Small intestine (tissue), 7 donors: ENCODE data around the gene LAMA4. TPM values are rescaled to one million over a fixed set of nuclear protein-coding genes. Genes with fewer than 3 reads are reported as not detected.

Experiments
- DNase-seq, 2 donors: peaks; one replicate each; pipeline versions ENCODE4 v3.0.0 to v3.0.0-alpha.2; 2013
- FAIRE-seq: peaks from 2 replicates; lab custom pipeline; 2012; peaks lifted over from hg19 to GRCh38; lab: Jason Lieb, UNC
- H3K27ac ChIP-seq, 3 donors: one replicate each; pipeline ENCODE4 v1.5.1; 2013; ENCODE audit warnings: low read length in 2 of 3, mild to moderate bottlenecking in 2 of 3, control low read depth in 1 of 3, inconsistent platforms in 1 of 3, low read depth in 1 of 3, moderate library complexity in 1 of 3
- H3K27me3 ChIP-seq, 3 donors: one replicate each; pipeline ENCODE4 v1.6.1; 2013; ENCODE audit warnings: low read length in 3 of 3, inconsistent platforms in 1 of 3; ENCODE audit not compliant: control insufficient read depth in 3 of 3, insufficient read depth in 3 of 3
- H3K36me3 ChIP-seq, 3 donors: one replicate each; pipeline ENCODE4 v1.6.1; 2013; ENCODE audit warnings: low read length in 3 of 3, inconsistent platforms in 1 of 3, low read depth in 1 of 3, mild to moderate bottlenecking in 1 of 3, moderate library complexity in 1 of 3; ENCODE audit not compliant: control insufficient read depth in 3 of 3, insufficient read depth in 2 of 3
- H3K4me1 ChIP-seq, 3 donors: one replicate each; pipeline ENCODE4 v1.6.1; 2013; ENCODE audit warnings: low read length in 2 of 3, inconsistent platforms in 1 of 3, low read depth in 1 of 3, mild to moderate bottlenecking in 1 of 3, moderate library complexity in 1 of 3; ENCODE audit not compliant: control insufficient read depth in 3 of 3, insufficient read depth in 2 of 3
- H3K4me3 ChIP-seq, 3 donors: one replicate each; pipeline ENCODE4 v1.5.1; 2013; ENCODE audit warnings: low read length in 3 of 3, control low read depth in 1 of 3, inconsistent platforms in 1 of 3, low read depth in 1 of 3, mild to moderate bottlenecking in 1 of 3, moderate library complexity in 1 of 3
- H3K9me3 ChIP-seq, 2 donors: one replicate each; pipeline ENCODE4 v1.6.1; 2013; ENCODE audit warnings: low read depth in 1 of 2, low read length in 1 of 2; ENCODE audit not compliant: control insufficient read depth in 2 of 2, insufficient read depth in 1 of 2
- WGBS, 3 donors: extraction: QIAGEN DNeasy Blood & Tissue Kit; methylation state at CpG; one replicate each; pipeline ENCODE4 v1.1.7; 2013; 5-methylcytosine and 5-hydroxymethylcytosine counted together
- polyA plus RNA-seq, 4 donors: library from polyadenylated mRNA; stranded (reverse) in 3 of 4; unstranded in 1 of 4; fragments of 200-250 nt in 3 of 4; fragments of 120-200 nt in 1 of 4; gene quantifications; one replicate each; pipeline versions ENCODE4 v1.2.1 to v1.2.3, GENCODE V29; 2013
- donor health status: healthy with polysubstance abuse.
- donor health status: control.
- donor health status: control.
- donor health status: Bipolar disorder and iron deficiency.
- donor health status: healthy.

The LAMA4 gene
- polyA plus RNA-seq, 4 donors: 2.0 to 29.7 (median 9.1) TPM

- Histone ChIP-seq H3K9me3 (no peaks in the 10 kb centered on the region), H3K4me1 (no peaks in the 10 kb centered on the region), H3K4me3 (no peak overlapping the region), H3K36me3 (no peaks in the 10 kb centered on the region), H3K27me3 (no peaks in the 10 kb centered on the region), H3K27ac (no peak overlapping the region)
- DNase-seq (no peak), FAIRE-seq (no peak)
- 75 to 83% (median 78%) methylated on average over 2 of the region's 2 CpGs for WGBS, 3 donors
Measured at GRCh38 chr6:112122756-112123155, 131.6 kb downstream of the LAMA4 start.

- Histone ChIP-seq H3K27ac (no peak overlapping the region), H3K4me1 (no peaks in the 10 kb centered on the region), H3K9me3 (no peaks in the 10 kb centered on the region), H3K36me3 (peaks cover 0 to 2% (median 0%) of the 10 kb centered on the region in 3 donors), H3K4me3 (no peak overlapping the region), H3K27me3 (no peaks in the 10 kb centered on the region)
- no peak for DNase-seq
- FAIRE-seq: no peak
Measured at GRCh38 chr6:112118034-112118433, 136.3 kb downstream of the LAMA4 start.

DNA sequence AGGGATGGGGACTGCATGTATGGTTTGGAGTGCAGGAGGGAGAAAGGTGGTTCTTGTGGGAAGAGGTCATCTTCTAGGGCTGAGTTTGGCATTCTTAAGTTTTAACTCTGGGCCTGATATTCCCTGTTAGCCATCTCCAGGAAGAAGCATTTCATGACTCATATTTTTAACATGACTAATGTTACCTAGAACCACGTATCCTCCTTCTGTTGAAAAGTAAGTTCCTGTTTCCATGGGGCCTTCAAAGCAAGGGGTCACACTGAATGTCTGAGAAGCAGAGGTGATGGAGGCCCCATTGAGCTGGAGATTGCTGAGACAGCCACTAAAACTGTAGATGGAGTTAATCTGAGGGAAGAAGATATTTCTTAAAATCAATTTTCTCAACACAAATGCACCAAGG, 136.8 kb downstream of the LAMA4 start:
- no peaks in the 10 kb centered on the region for H3K9me3 ChIP-seq
- FAIRE-seq: no peak
- H3K36me3 ChIP-seq: peaks cover 0 to 2% (median 0%) of the 10 kb centered on the region in 3 donors
- no peaks in the 10 kb centered on the region for H3K27me3 ChIP-seq
- no peak for DNase-seq
- H3K4me3 ChIP-seq: no peak overlapping the region
- WGBS, 3 donors: 44 to 57% (median 47%) methylated on average over 1 of the region's 1 CpG
- no peaks in the 10 kb centered on the region for H3K4me1 ChIP-seq
- no peak overlapping the region for H3K27ac ChIP-seq

- no peak overlapping the region for H3K4me3 ChIP-seq
- WGBS, 3 donors: 60 to 85% (median 67%) methylated on average over 1 of the region's 1 CpG
- no peaks in the 10 kb centered on the region for H3K9me3 ChIP-seq
- no peak for FAIRE-seq
- no peak overlapping the region for H3K27ac ChIP-seq
- no peaks in the 10 kb centered on the region for H3K4me1 ChIP-seq
- no peak for DNase-seq
- peaks cover 0 to 2% (median 2%) of the 10 kb centered on the region in 3 donors for H3K36me3 ChIP-seq
- no peaks in the 10 kb centered on the region for H3K27me3 ChIP-seq
Measured at GRCh38 chr6:112116221-112116620, 138.1 kb downstream of the LAMA4 start.

DNA sequence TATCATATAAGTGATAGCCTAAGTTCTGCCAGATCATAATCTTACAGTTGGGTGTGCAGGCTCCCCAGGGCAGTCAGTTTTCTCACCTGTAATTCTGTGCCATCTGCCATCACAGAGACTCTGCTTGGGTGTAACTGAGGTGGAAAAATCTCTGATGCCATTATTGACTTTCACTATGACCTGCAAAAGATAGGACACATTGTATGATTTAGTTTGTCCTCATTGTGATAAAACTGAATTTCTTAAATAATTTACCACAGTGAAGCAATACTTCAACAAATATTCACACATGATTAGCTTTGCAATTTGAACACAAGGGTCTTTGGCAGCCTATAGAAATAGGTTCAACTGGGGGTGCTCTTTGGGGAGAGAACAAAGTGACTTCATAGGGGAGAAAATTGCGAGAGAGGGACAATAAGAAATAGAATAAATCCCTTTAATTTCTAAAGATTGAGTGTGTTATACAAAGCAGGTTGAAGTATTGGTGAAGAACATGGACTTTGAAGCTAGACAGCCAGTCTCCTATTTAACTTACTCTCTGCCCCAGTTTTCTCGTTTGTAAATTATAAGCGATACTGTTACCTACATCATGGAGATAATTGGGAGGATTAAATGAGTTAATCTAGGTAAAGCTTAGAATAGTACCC, 139.7 kb downstream of the LAMA4 start:
- no peak for DNase-seq
- Histone ChIP-seq H3K4me3 (no peak overlapping the region), H3K4me1 (no peaks in the 10 kb centered on the region), H3K36me3 (peaks cover 0 to 2% (median 2%) of the 10 kb centered on the region in 3 donors), H3K27me3 (no peaks in the 10 kb centered on the region), H3K27ac (no peak overlapping the region), H3K9me3 (no peaks in the 10 kb centered on the region)
- WGBS, 3 donors: 75 to 86% (median 86%) methylated on average over 3 of the region's 3 CpGs
- FAIRE-seq: no peak

DNA sequence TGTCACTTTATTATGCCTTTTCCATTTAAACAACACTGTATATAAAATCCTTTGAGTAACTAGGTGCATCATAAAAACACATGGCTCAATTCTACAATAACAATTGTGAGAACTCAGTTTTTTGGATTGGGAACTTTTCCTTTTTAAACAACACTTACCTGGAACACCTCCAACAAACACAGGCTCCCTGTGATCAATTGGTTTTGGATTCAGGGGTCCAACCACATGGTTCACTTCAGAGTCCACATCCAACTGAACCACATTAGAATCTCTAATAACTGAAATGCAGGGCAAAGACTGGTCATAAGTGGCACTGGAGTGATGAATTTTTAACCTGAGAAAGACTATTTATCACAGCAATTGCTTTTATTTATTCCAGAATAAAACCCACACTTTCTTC, 140.4 kb downstream of the LAMA4 start:
- FAIRE-seq: no peak
- H3K27me3 ChIP-seq: peaks cover 0 to 3% (median 0%) of the 10 kb centered on the region in 3 donors

DNA sequence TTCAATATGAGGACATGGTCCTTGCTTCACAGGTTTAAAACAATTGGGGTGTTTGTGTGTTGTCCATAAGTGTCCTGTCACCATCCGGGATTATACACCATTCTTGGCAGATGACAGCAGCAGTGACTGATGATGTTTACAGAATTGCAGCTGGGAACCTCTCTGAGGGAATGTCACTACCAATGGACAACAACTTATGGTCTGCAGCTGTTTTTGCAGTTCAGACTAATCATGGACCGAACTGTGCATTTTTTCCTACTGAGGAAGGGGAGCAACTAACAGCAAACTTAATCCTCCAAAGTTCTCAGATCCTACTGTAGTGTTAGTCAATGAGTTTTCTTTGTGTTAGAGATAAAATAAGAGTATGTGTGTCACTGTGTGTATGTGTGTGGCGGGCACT, 140.9 kb downstream of the LAMA4 start:
- no peaks in the 10 kb centered on the region for H3K4me1 ChIP-seq
- no peak overlapping the region for H3K4me3 ChIP-seq
- H3K9me3 ChIP-seq: no peaks in the 10 kb centered on the region
- H3K27me3 ChIP-seq: peaks cover 0 to 3% (median 0%) of the 10 kb centered on the region in 3 donors
- FAIRE-seq: no peak
- no peak overlapping the region for H3K27ac ChIP-seq
- 59 to 69% (median 64%) methylated on average over 3 of the region's 3 CpGs for WGBS, 3 donors
- peaks cover 0 to 4% (median 2%) of the 10 kb centered on the region in 3 donors for H3K36me3 ChIP-seq
- DNase-seq: peak in 1 of 2 donors; percentile 10

More for the DNA sequence above, 140.4 kb downstream of the LAMA4 start:
- H3K9me3 ChIP-seq: no peaks in the 10 kb centered on the region
- H3K4me1 ChIP-seq: no peaks in the 10 kb centered on the region
- H3K36me3 ChIP-seq: peaks cover 0 to 4% (median 2%) of the 10 kb centered on the region in 3 donors
- H3K27ac ChIP-seq: no peak overlapping the region
- no peak overlapping the region for H3K4me3 ChIP-seq
- no peak for DNase-seq

DNA sequence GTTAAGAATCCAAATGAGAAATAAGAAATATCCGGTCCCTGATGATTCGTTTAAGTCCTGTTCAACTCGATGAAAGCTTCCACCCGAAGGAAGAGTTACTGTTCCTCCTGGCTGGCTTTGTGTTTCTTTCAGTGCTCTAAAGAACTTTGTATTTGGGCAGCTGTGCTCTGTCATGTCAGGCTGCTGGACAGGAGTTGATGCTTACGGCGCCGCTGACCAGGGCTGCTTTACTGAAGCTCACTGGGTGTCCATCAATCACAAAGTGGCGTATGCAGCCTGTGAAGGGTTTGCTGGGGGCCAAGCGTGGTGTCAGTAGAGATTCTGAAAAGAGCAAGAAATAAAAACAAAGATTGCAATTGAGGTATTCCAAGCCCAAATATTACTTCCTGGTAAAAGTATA, 145.1 kb downstream of the LAMA4 start:
- H3K9me3 ChIP-seq: no peaks in the 10 kb centered on the region
- FAIRE-seq: no peak
- H3K4me1 ChIP-seq: no peaks in the 10 kb centered on the region
- WGBS, 3 donors: 58 to 64% (median 59%) methylated on average over 9 of the region's 9 CpGs
- peaks cover 0 to 6% (median 0%) of the 10 kb centered on the region in 3 donors for H3K36me3 ChIP-seq
- peak overlapping the region in 1 of 3 donors; percentile 11 for H3K27ac ChIP-seq
- peaks cover 0 to 3% (median 0%) of the 10 kb centered on the region in 3 donors for H3K27me3 ChIP-seq
- no peak for DNase-seq
- H3K4me3 ChIP-seq: no peak overlapping the region

GRCh38 chr6:112106562-112106961, 147.8 kb downstream of the LAMA4 start:
- Histone ChIP-seq H3K4me1 (no peaks in the 10 kb centered on the region), H3K9me3 (no peaks in the 10 kb centered on the region), H3K27ac (no peak overlapping the region), H3K4me3 (no peak overlapping the region), H3K27me3 (peaks cover 0 to 3% (median 0%) of the 10 kb centered on the region in 3 donors), H3K36me3 (peaks cover 0 to 5% (median 0%) of the 10 kb centered on the region in 3 donors)
- FAIRE-seq (no peak), DNase-seq (no peak)
- 65 to 82% (median 76%) methylated on average over 2 of the region's 2 CpGs for WGBS, 3 donors
